Measurements from ENCODE around the gene POLDIP2. TPM values are rescaled to one million over a fixed set of nuclear protein-coding genes. Genes with fewer than 3 reads are reported as not detected.

Gene POLDIP2
- total and polyA plus RNA-seq, 7 donors = 172 to 299 (median 196) TPM

DNA sequence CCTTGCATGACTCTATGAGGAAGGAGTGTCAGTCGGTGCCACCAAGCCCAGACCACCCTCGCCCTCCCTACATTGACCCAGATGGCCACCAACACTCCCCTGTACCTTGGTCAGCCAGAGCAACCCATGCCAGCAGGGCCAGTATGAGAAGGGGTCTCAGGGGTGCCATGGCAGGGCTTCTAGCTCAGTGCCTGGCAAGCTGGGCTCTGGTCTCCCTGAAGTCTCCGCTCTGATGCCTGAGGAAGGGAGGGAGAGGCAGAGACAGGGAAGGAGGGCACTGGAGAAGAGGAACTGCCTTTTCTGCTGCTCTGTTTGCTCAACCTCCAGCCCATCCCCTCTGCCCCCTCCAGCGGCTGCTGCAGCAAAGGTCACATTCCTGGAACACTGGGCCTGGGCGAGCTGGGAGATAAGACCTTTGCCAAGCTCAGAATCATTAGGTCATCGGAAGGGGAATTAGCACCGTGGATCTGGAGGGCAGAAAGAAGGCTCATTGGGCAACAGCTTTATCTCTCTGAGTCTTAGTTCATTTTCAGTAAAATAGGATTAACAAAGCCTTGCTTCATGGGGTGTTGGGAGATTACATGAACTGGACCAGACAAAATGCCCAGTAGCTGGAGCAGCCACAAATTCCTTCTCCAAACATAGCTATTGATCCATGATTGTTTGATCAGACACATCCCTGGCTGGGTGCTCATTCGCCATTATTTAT, 12.9 kb upstream of the POLDIP2 start, which contains the start of gene VTN:
TSS of gene VTN (minus strand) at position 273 of the 709 bp plus-strand sequence. CDS start at position 169, 104 bp downstream.
- peak in 1 of 2 donors; percentile 37 for DNase-seq
- peaks cover 12% of the 10 kb centered on the region for H3K4me1 ChIP-seq
- TF ChIP-seq, protein P1, sequence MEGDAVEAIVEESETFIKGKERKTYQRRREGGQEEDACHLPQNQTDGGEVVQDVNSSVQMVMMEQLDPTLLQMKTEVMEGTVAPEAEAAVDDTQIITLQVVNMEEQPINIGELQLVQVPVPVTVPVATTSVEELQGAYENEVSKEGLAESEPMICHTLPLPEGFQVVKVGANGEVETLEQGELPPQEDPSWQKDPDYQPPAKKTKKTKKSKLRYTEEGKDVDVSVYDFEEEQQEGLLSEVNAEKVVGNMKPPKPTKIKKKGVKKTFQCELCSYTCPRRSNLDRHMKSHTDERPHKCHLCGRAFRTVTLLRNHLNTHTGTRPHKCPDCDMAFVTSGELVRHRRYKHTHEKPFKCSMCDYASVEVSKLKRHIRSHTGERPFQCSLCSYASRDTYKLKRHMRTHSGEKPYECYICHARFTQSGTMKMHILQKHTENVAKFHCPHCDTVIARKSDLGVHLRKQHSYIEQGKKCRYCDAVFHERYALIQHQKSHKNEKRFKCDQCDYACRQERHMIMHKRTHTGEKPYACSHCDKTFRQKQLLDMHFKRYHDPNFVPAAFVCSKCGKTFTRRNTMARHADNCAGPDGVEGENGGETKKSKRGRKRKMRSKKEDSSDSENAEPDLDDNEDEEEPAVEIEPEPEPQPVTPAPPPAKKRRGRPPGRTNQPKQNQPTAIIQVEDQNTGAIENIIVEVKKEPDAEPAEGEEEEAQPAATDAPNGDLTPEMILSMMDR (IDR thresholded peaks at IDR 0.05) = no peak
- H3K9me3 ChIP-seq = no peaks in the 10 kb centered on the region
- peak within 1 kb of the TSS; percentile 73 for H3K4me3 ChIP-seq
- intact Hi-C loops (cut with DNase I) = no loop called here
- H3K27me3 ChIP-seq (ENCODE audit: insufficient read depth in 3 of 3, low read length in 2 of 3) = no peaks in the 10 kb centered on the region
- peaks cover 0 to 7% of the 10 kb centered on the region in 2 donors for H3K36me3 ChIP-seq (ENCODE audit: insufficient read depth in 1 of 2, low read depth in 1 of 2)
- 23 to 33% (median 27%) methylated on average over 8 of the region's 8 CpGs for WGBS, 3 donors
- ATAC-seq = peak in 2 of 4 donors; percentile 12 to 14
- peak within 1 kb of the TSS; percentile 38 for H3K27ac ChIP-seq

DNA sequence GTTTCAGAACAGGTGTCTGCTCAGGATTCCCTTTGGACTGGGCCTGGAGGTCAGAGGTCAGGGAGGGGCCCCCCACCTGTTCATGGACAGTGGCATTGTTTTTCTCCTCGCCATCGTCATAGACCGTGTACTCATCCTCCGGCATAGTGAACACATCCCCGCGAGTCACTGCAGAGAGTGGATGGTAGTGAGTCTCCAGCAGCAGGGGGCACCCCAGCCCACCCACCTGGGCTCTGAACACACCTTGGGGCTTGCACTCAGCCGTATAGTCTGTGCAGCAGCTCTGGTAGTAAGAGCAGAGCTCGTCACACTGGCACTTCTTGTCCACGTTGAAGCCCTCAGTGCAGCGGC, 12.3 kb upstream of the POLDIP2 start:
- no peaks in the 10 kb centered on the region for H3K27me3 ChIP-seq (ENCODE audit: insufficient read depth in 3 of 3, low read length in 2 of 3)
- H3K9me3 ChIP-seq = no peaks in the 10 kb centered on the region
- H3K36me3 ChIP-seq (ENCODE audit: insufficient read depth in 1 of 2, low read depth in 1 of 2) = peaks cover 0 to 12% of the 10 kb centered on the region in 2 donors
- TF ChIP-seq, protein P1 (IDR thresholded peaks at IDR 0.05) = no peak
- ATAC-seq (no peak), DNase-seq (no peak)
- H3K4me1 ChIP-seq = peaks cover 12% of the 10 kb centered on the region
- 58 to 69% (median 59%) methylated on average over 10 of the region's 10 CpGs for WGBS, 3 donors
- intact Hi-C loops (cut with DNase I) = no loop called here
- no peak overlapping the region for H3K27ac ChIP-seq
- no peak overlapping the region for H3K4me3 ChIP-seq

DNA sequence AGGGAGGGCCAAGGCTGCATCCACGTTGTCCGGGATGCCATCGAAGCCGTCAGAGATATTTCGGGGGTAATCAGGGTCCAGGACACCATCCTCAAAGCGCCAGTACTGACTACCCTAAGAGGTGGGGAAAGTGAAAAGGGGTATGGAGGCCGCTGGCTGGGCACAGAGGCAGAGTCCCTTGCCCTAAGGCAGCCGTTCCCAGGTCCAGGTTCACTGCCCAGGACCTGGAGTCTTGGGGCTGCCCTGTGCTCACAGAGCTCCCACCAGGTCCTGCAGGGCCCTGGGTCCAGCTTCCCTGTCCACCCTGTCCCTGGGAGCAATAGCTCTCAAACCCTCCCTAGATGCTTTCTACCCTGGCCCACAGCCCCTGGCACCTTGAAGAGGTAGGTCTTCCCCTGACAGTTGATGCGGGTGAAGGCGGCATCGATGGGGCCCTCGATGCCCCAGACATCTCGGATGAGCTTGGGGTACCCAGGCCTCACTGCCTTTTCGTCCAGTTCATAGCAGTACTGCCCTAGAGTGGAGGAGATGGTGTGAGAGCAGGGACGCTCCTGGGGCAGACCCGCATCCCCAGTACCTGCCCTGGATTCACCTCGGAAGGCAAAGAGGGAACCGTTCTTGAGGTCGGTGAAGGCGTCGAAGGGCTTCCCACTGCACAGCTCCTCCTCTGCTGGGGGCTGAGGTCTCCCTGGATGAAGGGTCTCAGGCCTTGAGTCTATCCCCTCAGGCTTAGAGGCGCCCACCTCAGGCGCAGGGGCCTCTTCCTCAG, 11.8 kb upstream of the POLDIP2 start:
- DNase-seq = no peak
- ATAC-seq = no peak
- Histone ChIP-seq H3K4me1 (peaks cover 12% of the 10 kb centered on the region), H3K9me3 (no peaks in the 10 kb centered on the region), H3K4me3 (no peak overlapping the region), H3K27me3 (ENCODE audit: insufficient read depth in 3 of 3, low read length in 2 of 3) (no peaks in the 10 kb centered on the region), H3K36me3 (ENCODE audit: insufficient read depth in 1 of 2, low read depth in 1 of 2) (peaks cover 0 to 18% of the 10 kb centered on the region in 2 donors), H3K27ac (no peak overlapping the region)
- intact Hi-C loops (cut with DNase I) = no loop called here
- TF ChIP-seq, protein P1 (IDR thresholded peaks at IDR 0.05) = no peak
- 83 to 87% (median 87%) methylated on average over 23 of the region's 23 CpGs for WGBS, 3 donors

DNA sequence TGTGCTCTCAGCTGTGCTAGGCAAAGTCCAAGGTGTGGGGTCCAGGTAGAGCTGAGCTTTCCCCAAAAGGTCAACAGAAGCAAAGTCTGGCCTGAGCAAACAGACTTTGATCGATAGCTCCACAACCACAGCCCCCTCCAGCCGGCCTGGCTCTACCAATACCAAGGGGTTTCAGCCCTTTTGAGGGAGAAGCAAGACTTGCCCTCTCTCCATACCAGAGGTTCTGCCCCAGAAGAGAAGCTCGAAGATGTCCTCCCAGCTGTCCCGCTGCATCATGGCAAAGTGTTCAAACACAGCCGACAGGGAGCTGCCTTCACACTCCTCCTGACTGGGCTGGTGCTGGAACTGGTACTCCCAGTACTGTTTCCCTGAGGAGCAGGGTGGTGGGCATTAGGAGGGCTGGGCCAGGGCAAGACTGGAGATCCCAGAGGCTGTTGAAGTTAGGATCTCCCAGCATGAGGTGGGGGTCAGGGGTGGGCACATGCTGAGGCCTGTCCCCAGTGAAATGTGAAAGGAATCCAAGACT, 11.0 kb upstream of the POLDIP2 start:
- Histone ChIP-seq H3K4me3 (no peak overlapping the region), H3K9me3 (no peaks in the 10 kb centered on the region), H3K4me1 (peaks cover 12% of the 10 kb centered on the region), H3K27me3 (ENCODE audit: insufficient read depth in 3 of 3, low read length in 2 of 3) (no peaks in the 10 kb centered on the region), H3K36me3 (ENCODE audit: insufficient read depth in 1 of 2, low read depth in 1 of 2) (peaks cover 0 to 25% of the 10 kb centered on the region in 2 donors), H3K27ac (no peak overlapping the region)
- 80 to 84% (median 82%) methylated on average over 5 of the region's 5 CpGs for WGBS, 3 donors
- DNase-seq (no peak), ATAC-seq (no peak)
- TF ChIP-seq, protein P1 (IDR thresholded peaks at IDR 0.05) = no peak
- intact Hi-C loops (cut with DNase I) = no loop called here

Data from psoas muscle (tissue), 8 donors.